Endothelial cell of umbilical vein (primary cell): ENCODE measurements around the gene OSTM1. TPM values are rescaled to one million over a fixed set of nuclear protein-coding genes. Genes with fewer than 3 reads are reported as not detected.

ENCODE experiments used
- BruUV-seq: library from RNA; stranded (reverse); fragments of 400-500 nt; replicated peaks from 2 replicates; lab custom pipeline; 2021; lab: Mats Ljungman, UMichigan
- CTCF ChIA-PET: fragments of 300-600, 350-600 bp; sonication (Branson Sonifier 250); formaldehyde crosslinking; loops from one replicate; lab custom pipeline; 2021; ENCODE audit warnings: antibody characterized with exemption, inconsistent platforms; lab: Charles Lee
- POLR2A ChIA-PET: fragments of 300-600, 350-600 bp; sonication (Branson Sonifier 250); formaldehyde crosslinking; loops from one replicate; lab custom pipeline; 2021; ENCODE audit warnings: antibody characterized with exemption, inconsistent platforms; lab: Charles Lee
- DNase-seq: peaks from one replicate; pipeline ENCODE4 v3.0.0-alpha.2; 2011; ENCODE audit warnings: low read depth, low spot score
- FAIRE-seq: peaks from 2 replicates; lab custom pipeline; 2011; peaks lifted over from hg19 to GRCh38; lab: Jason Lieb, UNC
- H2AFZ ChIP-seq: 2 replicates; pipeline ENCODE4 v1.6.0; 2012; ENCODE audit warnings: low read depth, low read length, control low read depth, inconsistent platforms
- H3K27ac ChIP-seq: 2 replicates; pipeline ENCODE4 v1.5.1; 2011; ENCODE audit warnings: low read depth, mild to moderate bottlenecking, control low read depth, low read length, moderate library complexity; ENCODE audit not compliant: insufficient read depth
- H3K27me3 ChIP-seq, 2 experiments: 2 replicates each; pipeline versions ENCODE4 v1.6.0 to v1.6.1; 2011; ENCODE audit warnings: low read length in 2 of 2, mixed read lengths in 1 of 2; ENCODE audit not compliant: control insufficient read depth in 2 of 2, insufficient read depth in 2 of 2
- H3K36me3 ChIP-seq, 2 experiments: 2 replicates in 1 of 2; 3 replicates in 1 of 2; pipeline ENCODE4 v1.5.1; 2011; ENCODE audit warnings: low read length in 2 of 2, mild to moderate bottlenecking in 1 of 2, moderate library complexity in 1 of 2; ENCODE audit not compliant: control insufficient read depth in 2 of 2, insufficient read depth in 2 of 2; ENCODE audit errors: extremely low read depth in 1 of 2
- H3K4me1 ChIP-seq: 3 replicates; pipeline ENCODE4 v1.5.1; 2011; ENCODE audit warnings: mild to moderate bottlenecking, low read length; ENCODE audit not compliant: control insufficient read depth, insufficient read depth; ENCODE audit errors: extremely low read depth
- H3K4me2 ChIP-seq: 2 replicates; pipeline ENCODE4 v1.6.1; 2011; ENCODE audit warnings: low read length, control low read depth, mixed read lengths; ENCODE audit not compliant: insufficient read depth
- H3K4me3 ChIP-seq, 3 experiments: fragments of 200-600 bp in 1 of 3; sonication (generic), shearing (Covaris generic) in 1 of 3; replicated peaks in 1 of 3; 2 replicates each; pipeline ENCODE4 v1.5.1; 2011 to 2016; ENCODE audit warnings: control low read depth in 3 of 3, low read length in 3 of 3, mild to moderate bottlenecking in 2 of 3, inconsistent platforms in 1 of 3, low read depth in 1 of 3, moderate library complexity in 1 of 3; ENCODE audit not compliant: insufficient read depth in 1 of 3
- H3K79me2 ChIP-seq: 2 replicates; pipeline ENCODE4 v1.6.0; 2012; ENCODE audit warnings: low read length, inconsistent platforms; ENCODE audit not compliant: control insufficient read depth, insufficient read depth
- H3K9ac ChIP-seq: replicated peaks from 2 replicates; pipeline ENCODE3; 2011; ENCODE audit warnings: low read length, control low read depth; ENCODE audit not compliant: insufficient read depth; ENCODE audit errors: extremely low read depth
- H3K9me1 ChIP-seq: replicated peaks from 3 replicates; pipeline ENCODE4 v1.6.0; 2011; ENCODE audit warnings: mild to moderate bottlenecking, low read length; ENCODE audit not compliant: control insufficient read depth, insufficient read depth; ENCODE audit errors: extremely low read depth
- H3K9me3 ChIP-seq: replicated peaks from 2 replicates; pipeline ENCODE4 v1.5.1; 2012; ENCODE audit warnings: low read length, inconsistent platforms; ENCODE audit not compliant: control insufficient read depth, insufficient read depth
- H4K20me1 ChIP-seq: replicated peaks from 2 replicates; pipeline ENCODE3; 2011; ENCODE audit warnings: mild to moderate bottlenecking, low read length; ENCODE audit not compliant: control insufficient read depth, insufficient read depth; ENCODE audit errors: extremely low read depth
- CTCF ChIP-seq, 2 donors: IDR thresholded peaks; 1 replicate in 1 of 2; 2 replicates in 1 of 2; pipeline ENCODE4 v1.5.1; 2011; ENCODE audit warnings: low read length in 2 of 2, mild to moderate bottlenecking in 2 of 2, moderate library complexity in 2 of 2, control low read depth in 1 of 2, inconsistent platforms in 1 of 2, low read depth in 1 of 2; ENCODE audit not compliant: insufficient read depth in 1 of 2; ENCODE audit errors: extremely low read depth in 1 of 2
- EZH2 ChIP-seq: IDR thresholded peaks from 2 replicates; pipeline ENCODE4 v1.6.1; 2012; ENCODE audit warnings: borderline replicate concordance, low read depth, mild to moderate bottlenecking, moderate library complexity, low read length, inconsistent platforms; ENCODE audit not compliant: severe bottlenecking
- JUN ChIP-seq: IDR thresholded peaks from 2 replicates; pipeline ENCODE4 v1.6.1; 2011; ENCODE audit warnings: borderline replicate concordance, low read depth; ENCODE audit not compliant: insufficient read length, insufficient read depth
- MYC ChIP-seq: IDR thresholded peaks from one replicate; pipeline ENCODE4 v1.6.1; 2011; ENCODE audit warnings: mild to moderate bottlenecking, low read depth, low read length
- POLR2AphosphoS5 ChIP-seq: IDR thresholded peaks from 2 replicates; pipeline ENCODE4 v1.6.1; 2012; ENCODE audit warnings: low read depth, mild to moderate bottlenecking, control low read depth, low read length, moderate library complexity; ENCODE audit not compliant: insufficient read depth
- dilution Hi-C: fragments of 300-500 bp; cut with MboI; formaldehyde crosslinking; loops from one replicate; pipeline ENCODE4 v1.15.0; 2019; ENCODE audit warnings: low sequenced_read_pairs; ENCODE audit not compliant: extremely low pct_ligation_motif_present
- intact Hi-C: fragments of 100-400 bp; cut with micrococcal nuclease; formaldehyde crosslinking; loops from one replicate; pipeline ENCODE4 v1.10.0; 2022
- polyA plus RNA-seq, 4 experiments: library from polyadenylated mRNA; depleted of rRNA in 3 of 4; stranded (reverse) in 3 of 4; unstranded in 1 of 4; fragments of >200 nt; gene quantifications; 2 replicates each; pipeline versions ENCODE4 v1.2.1 to v1.2.3, GENCODE V29; 2011 to 2012; ENCODE audit warnings: missing spikeins in 1 of 4
- total RNA-seq: library from RNA; stranded (reverse); gene quantifications from 2 replicates; pipeline ENCODE4 v1.2.3, GENCODE V29; 2021
- TF ChIP-seq, protein P1 (sequence below): IDR thresholded peaks from 2 replicates; pipeline ENCODE4 v1.6.1; 2011; ENCODE audit not compliant: insufficient read depth, insufficient read length

OSTM1 gene
- total and polyA plus RNA-seq, 2 donors (not counting 3 experiments of a cell fraction or from before 2014, with no cell fraction given) = 23.1 to 26.4 TPM

GRCh38 chr6:108074057-108074358, 533 bp downstream of the OSTM1 start:
- no peaks in the 10 kb centered on the region for H3K36me3 ChIP-seq
- peak overlapping the region; percentile 62 to 71 (median 70) for H3K4me3 ChIP-seq
- FAIRE-seq = no peak
- no peak for DNase-seq
- dilution Hi-C loops (no loop called here), intact Hi-C loops (loop anchor here (1.0 kb wide), 1 partner anchor 116 kb away; the partner anchor contains the start of gene SEC63)
- no peaks in the 10 kb centered on the region for H4K20me1 ChIP-seq
- peak overlapping the region; percentile 68 for H3K4me2 ChIP-seq
- peaks cover 2 to 4% of the 10 kb centered on the region in 2 experiments for H3K27me3 ChIP-seq
- H2AFZ ChIP-seq = peak overlapping the region; percentile 98
- TF ChIP-seq MYC = no peak
- TF ChIP-seq POLR2AphosphoS5 = no peak
- no peak for TF ChIP-seq CTCF (IDR thresholded peaks at IDR 0.05; ENCODE audit: extremely low read depth in 1 of 2, insufficient read depth in 1 of 2, low read depth in 1 of 2, low read length in 2 of 2)
- TF ChIP-seq, protein P1, sequence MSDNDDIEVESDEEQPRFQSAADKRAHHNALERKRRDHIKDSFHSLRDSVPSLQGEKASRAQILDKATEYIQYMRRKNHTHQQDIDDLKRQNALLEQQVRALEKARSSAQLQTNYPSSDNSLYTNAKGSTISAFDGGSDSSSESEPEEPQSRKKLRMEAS = no peak
- no peak for TF ChIP-seq JUN
- no peak for TF ChIP-seq EZH2
- POLR2A ChIA-PET = no interaction called here
- H3K9ac ChIP-seq = peak overlapping the region; percentile 48
- no peaks in the 10 kb centered on the region for H3K9me1 ChIP-seq
- peaks cover 5% of the 10 kb centered on the region for H3K4me1 ChIP-seq
- no peak overlapping the region for H3K27ac ChIP-seq
- CTCF ChIA-PET = no interaction called here
- H3K9me3 ChIP-seq = no peaks in the 10 kb centered on the region
- no TSS peak for BruUV-seq
- no peaks in the 10 kb centered on the region for H3K79me2 ChIP-seq
